ENCODE results near the gene GRHL3.

GRCh38 chr1:24331961-24332673 is 13.0 kb downstream of the GRHL3 start:
- TF ChIP-seq EZH2 (IDR thresholded peaks at IDR 0.05) (no peak), POLR2AphosphoS5 (IDR thresholded peaks at IDR 0.05; ENCODE audit: borderline replicate concordance, low read depth, low read length) (no peak)

All from SK-N-MC (cell line).